Measurements from ENCODE around the gene COL4A2. TPM values are rescaled to one million over a fixed set of nuclear protein-coding genes. Genes with fewer than 3 reads are reported as not detected.

COL4A2 gene
- total and polyA plus RNA-seq, 3 experiments from 2014 or later, result not detected

GRCh38 chr13:110501188-110501587, 194.1 kb downstream of the COL4A2 start:
- ChIA-PET CTCF (no interaction called here), POLR2A (no interaction called here)
- no peak for DNase-seq

GRCh38 chr13:110503037-110503901, 196.2 kb downstream of the COL4A2 start:
- Histone ChIP-seq H3K4me3 (ENCODE audit: low read length) (no peak overlapping the region), H3K9me3 (ENCODE audit: low read length) (no peaks in the 10 kb centered on the region), H3K27me3 (ENCODE audit: insufficient read depth, low read length, poor library complexity, severe bottlenecking) (no peaks in the 10 kb centered on the region), H3K36me3 (ENCODE audit: insufficient read depth, low read length) (no peaks in the 10 kb centered on the region), H3K4me1 (ENCODE audit: insufficient read depth, low read length) (no peaks in the 10 kb centered on the region), H3K27ac (ENCODE audit: low read depth, low read length) (peak overlapping the region; percentile 65)
- POLR2A ChIA-PET, result no interaction called here
- no peak overlapping the region for H3K27ac Mint-ChIP-seq
- CTCF ChIA-PET, result no interaction called here
- no peak overlapping the region for H3K4me3 Mint-ChIP-seq
- H3K27me3 Mint-ChIP-seq, result peaks cover 7 to 14% of the 10 kb centered on the region in 2 donors
- peaks cover 0 to 6% (median 2%) of the 10 kb centered on the region in 5 donors for H3K9me3 Mint-ChIP-seq
- H3K36me3 Mint-ChIP-seq, result no peaks in the 10 kb centered on the region
- H3K4me1 Mint-ChIP-seq, result no peaks in the 10 kb centered on the region
- no peak for DNase-seq

More at GRCh38 chr13:110501188-110501587, 194.1 kb downstream of the COL4A2 start:
- peaks cover 7 to 12% of the 10 kb centered on the region in 2 donors for H3K27me3 Mint-ChIP-seq
- H3K27ac Mint-ChIP-seq, result no peak overlapping the region
- H3K4me1 ChIP-seq (ENCODE audit: insufficient read depth, low read length), result no peaks in the 10 kb centered on the region
- no peak overlapping the region for H3K4me3 Mint-ChIP-seq
- H3K4me3 ChIP-seq (ENCODE audit: low read length), result no peak overlapping the region
- H3K27ac ChIP-seq (ENCODE audit: low read depth, low read length), result no peak overlapping the region
- no peaks in the 10 kb centered on the region for H3K4me1 Mint-ChIP-seq
- H3K36me3 ChIP-seq (ENCODE audit: insufficient read depth, low read length), result no peaks in the 10 kb centered on the region
- H3K9me3 ChIP-seq (ENCODE audit: low read length), result no peaks in the 10 kb centered on the region
- H3K36me3 Mint-ChIP-seq, result no peaks in the 10 kb centered on the region
- peaks cover 0 to 6% (median 3%) of the 10 kb centered on the region in 5 donors for H3K9me3 Mint-ChIP-seq
- no peaks in the 10 kb centered on the region for H3K27me3 ChIP-seq (ENCODE audit: insufficient read depth, low read length, poor library complexity, severe bottlenecking)

- Histone ChIP-seq H3K36me3 (ENCODE audit: insufficient read depth, low read length) (no peaks in the 10 kb centered on the region), H3K9me3 (ENCODE audit: low read length) (no peaks in the 10 kb centered on the region), H3K4me1 (ENCODE audit: insufficient read depth, low read length) (no peaks in the 10 kb centered on the region), H3K27me3 (ENCODE audit: insufficient read depth, low read length, poor library complexity, severe bottlenecking) (no peaks in the 10 kb centered on the region), H3K4me3 (ENCODE audit: low read length) (no peak overlapping the region), H3K27ac (ENCODE audit: low read depth, low read length) (peak overlapping the region; percentile 65)
- DNase-seq, result no peak
- ChIA-PET CTCF (no interaction called here), POLR2A (no interaction called here)
- Mint-ChIP-seq H3K27me3 (peaks cover 7 to 14% of the 10 kb centered on the region in 2 donors), H3K36me3 (no peaks in the 10 kb centered on the region), H3K4me1 (no peaks in the 10 kb centered on the region), H3K9me3 (peaks cover 0 to 6% (median 2%) of the 10 kb centered on the region in 5 donors), H3K4me3 (no peak overlapping the region), H3K27ac (no peak overlapping the region)
Observed at GRCh38 chr13:110503979-110504499, 197.0 kb downstream of the COL4A2 start.

- POLR2A ChIA-PET, result no interaction called here
- CTCF ChIA-PET, result no interaction called here
- Histone ChIP-seq H3K9me3 (ENCODE audit: low read length) (no peaks in the 10 kb centered on the region), H3K4me1 (ENCODE audit: insufficient read depth, low read length) (no peaks in the 10 kb centered on the region), H3K36me3 (ENCODE audit: insufficient read depth, low read length) (no peaks in the 10 kb centered on the region), H3K27me3 (ENCODE audit: insufficient read depth, low read length, poor library complexity, severe bottlenecking) (no peaks in the 10 kb centered on the region), H3K27ac (ENCODE audit: low read depth, low read length) (no peak overlapping the region), H3K4me3 (ENCODE audit: low read length) (no peak overlapping the region)
- Mint-ChIP-seq H3K27me3 (peaks cover 7 to 14% of the 10 kb centered on the region in 2 donors), H3K4me1 (no peaks in the 10 kb centered on the region), H3K9me3 (peaks cover 0 to 3% (median 0%) of the 10 kb centered on the region in 5 donors), H3K36me3 (no peaks in the 10 kb centered on the region), H3K27ac (no peak overlapping the region), H3K4me3 (no peak overlapping the region)
- DNase-seq, result no peak
Observed at GRCh38 chr13:110505594-110505993, 198.5 kb downstream of the COL4A2 start.

GRCh38 chr13:110506396-110506795, 199.3 kb downstream of the COL4A2 start:
- Histone ChIP-seq H3K9me3 (ENCODE audit: low read length) (no peaks in the 10 kb centered on the region), H3K36me3 (ENCODE audit: insufficient read depth, low read length) (no peaks in the 10 kb centered on the region), H3K27me3 (ENCODE audit: insufficient read depth, low read length, poor library complexity, severe bottlenecking) (no peaks in the 10 kb centered on the region), H3K4me1 (ENCODE audit: insufficient read depth, low read length) (no peaks in the 10 kb centered on the region), H3K27ac (ENCODE audit: low read depth, low read length) (peak overlapping the region; percentile 51), H3K4me3 (ENCODE audit: low read length) (no peak overlapping the region)
- ChIA-PET POLR2A (no interaction called here), CTCF (no interaction called here)
- Mint-ChIP-seq H3K36me3 (no peaks in the 10 kb centered on the region), H3K27me3 (peaks cover 7 to 14% of the 10 kb centered on the region in 2 donors), H3K9me3 (peaks cover 0 to 2% (median 0%) of the 10 kb centered on the region in 5 donors), H3K4me1 (no peaks in the 10 kb centered on the region), H3K27ac (no peak overlapping the region), H3K4me3 (no peak overlapping the region)
- DNase-seq, result no peak

GRCh38 chr13:110506859-110507566, 199.9 kb downstream of the COL4A2 start:
- H3K4me3 ChIP-seq (ENCODE audit: low read length), result no peak overlapping the region
- peaks cover 1 to 10% of the 10 kb centered on the region in 2 donors for H3K27me3 Mint-ChIP-seq
- H3K9me3 Mint-ChIP-seq, result no peaks in the 10 kb centered on the region
- H3K4me3 Mint-ChIP-seq, result no peak overlapping the region
- ChIA-PET POLR2A (no interaction called here), CTCF (no interaction called here)
- no peaks in the 10 kb centered on the region for H3K4me1 Mint-ChIP-seq
- no peaks in the 10 kb centered on the region for H3K36me3 ChIP-seq (ENCODE audit: insufficient read depth, low read length)
- H3K9me3 ChIP-seq (ENCODE audit: low read length), result no peaks in the 10 kb centered on the region
- DNase-seq, result no peak
- H3K4me1 ChIP-seq (ENCODE audit: insufficient read depth, low read length), result no peaks in the 10 kb centered on the region
- H3K36me3 Mint-ChIP-seq, result no peaks in the 10 kb centered on the region
- H3K27ac ChIP-seq (ENCODE audit: low read depth, low read length), result peak overlapping the region; percentile 51
- no peak overlapping the region for H3K27ac Mint-ChIP-seq
- no peaks in the 10 kb centered on the region for H3K27me3 ChIP-seq (ENCODE audit: insufficient read depth, low read length, poor library complexity, severe bottlenecking)

- ChIA-PET POLR2A (no interaction called here), CTCF (no interaction called here)
- H3K4me3 ChIP-seq (ENCODE audit: low read length), result no peak overlapping the region
- no peak overlapping the region for H3K4me3 Mint-ChIP-seq
- H3K27me3 Mint-ChIP-seq, result peaks cover 0 to 6% of the 10 kb centered on the region in 2 donors
- no peaks in the 10 kb centered on the region for H3K36me3 Mint-ChIP-seq
- peak overlapping the region in 1 of 8 donors; percentile 54 for H3K27ac Mint-ChIP-seq
- no peaks in the 10 kb centered on the region for H3K9me3 ChIP-seq (ENCODE audit: low read length)
- H3K4me1 Mint-ChIP-seq, result no peaks in the 10 kb centered on the region
- no peaks in the 10 kb centered on the region for H3K36me3 ChIP-seq (ENCODE audit: insufficient read depth, low read length)
- H3K4me1 ChIP-seq (ENCODE audit: insufficient read depth, low read length), result no peaks in the 10 kb centered on the region
- no peaks in the 10 kb centered on the region for H3K9me3 Mint-ChIP-seq
- no peaks in the 10 kb centered on the region for H3K27me3 ChIP-seq (ENCODE audit: insufficient read depth, low read length, poor library complexity, severe bottlenecking)
- DNase-seq, result no peak
- H3K27ac ChIP-seq (ENCODE audit: low read depth, low read length), result peak overlapping the region; percentile 51
Observed at GRCh38 chr13:110507678-110508381, 200.7 kb downstream of the COL4A2 start.
